ENCODE measurements around the gene NISCH.

DNA sequence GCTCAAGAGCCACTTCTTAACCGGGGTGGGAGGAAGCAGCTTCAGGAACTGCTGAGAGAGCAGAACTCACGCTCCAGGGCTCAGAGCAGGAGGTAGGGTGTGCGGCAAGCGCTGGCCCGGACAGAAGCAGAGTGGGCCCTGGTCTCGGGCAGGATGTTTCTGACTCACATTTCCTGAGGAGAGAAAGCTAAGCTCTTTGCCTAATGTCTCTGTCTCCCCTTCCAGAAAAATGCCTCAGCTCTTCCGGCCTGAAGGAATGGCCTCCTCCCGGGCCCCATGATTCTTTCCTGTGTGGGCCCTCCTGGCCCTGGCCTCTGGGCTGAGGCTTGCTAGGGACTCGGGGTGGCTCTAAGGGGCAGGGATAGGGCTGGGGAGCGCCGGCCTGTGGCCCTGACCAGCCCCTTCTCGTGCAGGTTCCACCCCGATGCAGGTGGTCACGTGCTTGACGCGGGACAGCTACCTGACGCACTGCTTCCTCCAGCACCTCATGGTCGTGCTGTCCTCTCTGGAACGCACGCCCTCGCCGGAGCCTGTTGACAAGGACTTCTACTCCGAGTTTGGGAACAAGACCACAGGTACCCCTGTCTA is 35.6 kb downstream of the NISCH start:
- TF ChIP-seq, protein P1, sequence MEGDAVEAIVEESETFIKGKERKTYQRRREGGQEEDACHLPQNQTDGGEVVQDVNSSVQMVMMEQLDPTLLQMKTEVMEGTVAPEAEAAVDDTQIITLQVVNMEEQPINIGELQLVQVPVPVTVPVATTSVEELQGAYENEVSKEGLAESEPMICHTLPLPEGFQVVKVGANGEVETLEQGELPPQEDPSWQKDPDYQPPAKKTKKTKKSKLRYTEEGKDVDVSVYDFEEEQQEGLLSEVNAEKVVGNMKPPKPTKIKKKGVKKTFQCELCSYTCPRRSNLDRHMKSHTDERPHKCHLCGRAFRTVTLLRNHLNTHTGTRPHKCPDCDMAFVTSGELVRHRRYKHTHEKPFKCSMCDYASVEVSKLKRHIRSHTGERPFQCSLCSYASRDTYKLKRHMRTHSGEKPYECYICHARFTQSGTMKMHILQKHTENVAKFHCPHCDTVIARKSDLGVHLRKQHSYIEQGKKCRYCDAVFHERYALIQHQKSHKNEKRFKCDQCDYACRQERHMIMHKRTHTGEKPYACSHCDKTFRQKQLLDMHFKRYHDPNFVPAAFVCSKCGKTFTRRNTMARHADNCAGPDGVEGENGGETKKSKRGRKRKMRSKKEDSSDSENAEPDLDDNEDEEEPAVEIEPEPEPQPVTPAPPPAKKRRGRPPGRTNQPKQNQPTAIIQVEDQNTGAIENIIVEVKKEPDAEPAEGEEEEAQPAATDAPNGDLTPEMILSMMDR (conservative IDR thresholded peaks at IDR 0.05; ENCODE audit: low read depth in 2 of 2), result no peak
- TF ChIP-seq EZH2 (IDR thresholded peaks at IDR 0.05; ENCODE audit: low read depth, unreplicated experiment) (no peak), JUNB (IDR thresholded peaks at IDR 0.05; ENCODE audit: unreplicated experiment) (no peak), POLR2AphosphoS5 (IDR thresholded peaks at IDR 0.05; ENCODE audit: low read depth) (no peak), ZNF114 (CRISPR knock-in tag; IDR thresholded peaks at IDR 0.05) (no peak), REST (IDR thresholded peaks at IDR 0.05; ENCODE audit: unreplicated experiment) (no peak)

Data from GM23338 (cell line).